Measurements from ENCODE around the gene OGDHL.
"Not testable (repeated sequence)": the region's sequence is repeated elsewhere in the genome, so short reads cannot be mapped to it uniquely, and the experiment has no call there.

The OGDHL gene

GRCh38 chr10:49738616-49739360 is 23.3 kb downstream of the OGDHL start:
- no peak for DNase-seq

- no peak for DNase-seq
Observed at GRCh38 chr10:49737474-49738201, 24.5 kb downstream of the OGDHL start.

GRCh38 chr10:49736564-49737113 is 25.5 kb downstream of the OGDHL start:
- no peak for DNase-seq

- no peak for DNase-seq
Observed at GRCh38 chr10:49735848-49736563, 26.1 kb downstream of the OGDHL start.

GRCh38 chr10:49735161-49735560 is 27.0 kb downstream of the OGDHL start:
- no peak for DNase-seq

- DNase-seq = no peak
Observed at GRCh38 chr10:49734676-49735075, 27.4 kb downstream of the OGDHL start.

GRCh38 chr10:49733866-49734265 is 28.3 kb downstream of the OGDHL start:
- DNase-seq = no peak

GRCh38 chr10:49726593-49726992 is 35.5 kb downstream of the OGDHL start:
- no peak for DNase-seq

GRCh38 chr10:49715157-49715556 is 47.0 kb downstream of the OGDHL start:
- not testable (repeated sequence) for DNase-seq

- no peak for DNase-seq
Observed at GRCh38 chr10:49713266-49713665, 48.9 kb downstream of the OGDHL start.

- DNase-seq = no peak
Observed at GRCh38 chr10:49711481-49711880, 50.6 kb downstream of the OGDHL start.

- no peak for DNase-seq
Observed at GRCh38 chr10:49710966-49711365, 51.2 kb downstream of the OGDHL start.

- DNase-seq = no peak
Observed at GRCh38 chr10:49709934-49710333, 52.2 kb downstream of the OGDHL start.

- no peak for DNase-seq
Observed at GRCh38 chr10:49707585-49707984, 54.5 kb downstream of the OGDHL start.

- no peak for DNase-seq
Observed at GRCh38 chr10:49700997-49701396, 61.1 kb downstream of the OGDHL start.

- no peak for DNase-seq
Observed at GRCh38 chr10:49700211-49700610, 61.9 kb downstream of the OGDHL start.

- DNase-seq = no peak
Observed at GRCh38 chr10:49698679-49699078, 63.4 kb downstream of the OGDHL start.

GRCh38 chr10:49696311-49696710 is 65.8 kb downstream of the OGDHL start:
- no peak for DNase-seq

GRCh38 chr10:49694466-49694865 is 67.7 kb downstream of the OGDHL start:
- no peak for DNase-seq

GRCh38 chr10:49691588-49691987 is 70.5 kb downstream of the OGDHL start:
- DNase-seq = no peak

- no peak for DNase-seq
Observed at GRCh38 chr10:49690698-49691356, 71.3 kb downstream of the OGDHL start.

GRCh38 chr10:49689882-49690510 is 72.1 kb downstream of the OGDHL start:
- DNase-seq = no peak

All from activated CD4-positive, alpha-beta T cell treated with anti-CD3 and anti-CD28 coated beads, Interleukin-2, amount 50 U/mL, for 4 hours (primary cell).